ENCODE data around the gene CD82.
A peak's percentile ranks its signal among the peaks of the same experiment; 100 is the strongest.

The CD82 gene

DNA sequence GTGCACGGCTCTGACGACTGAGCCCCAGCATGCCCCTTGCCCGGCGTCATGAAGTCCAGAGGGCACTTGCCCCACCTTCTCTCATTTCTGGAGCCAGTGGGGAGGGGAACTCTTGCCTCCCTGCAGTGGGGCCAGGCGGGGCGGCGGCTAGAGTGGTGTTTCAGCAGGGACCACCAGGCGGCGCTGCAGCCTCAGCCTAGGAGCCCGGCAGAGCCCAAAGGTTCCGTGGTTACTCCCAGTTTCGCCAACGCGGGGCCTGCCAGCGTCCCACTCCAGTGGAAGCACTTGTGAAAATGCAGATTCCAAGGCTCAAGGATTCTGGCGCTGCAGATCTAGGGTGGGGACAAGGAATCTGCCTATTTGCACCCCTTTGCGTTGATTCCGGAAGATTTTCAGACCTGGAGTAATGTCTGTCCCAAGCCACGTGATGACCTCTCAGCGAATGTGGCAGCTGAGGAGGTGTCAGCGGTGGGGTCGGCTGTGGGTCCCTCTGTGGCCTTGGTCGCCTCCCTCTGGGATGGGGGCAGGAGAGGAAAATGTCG is 55.7 kb downstream of the CD82 start:
- CTCF ChIA-PET: interaction anchor here (0.6 to 19.4 kb wide), 23 partner anchors 8 to 306 kb away, joined by 3 to 421 read pairs (median 4); partner anchors contain the start of gene CD82
- POLR2A ChIA-PET: no interaction called here
- TF ChIP-seq, protein P1, sequence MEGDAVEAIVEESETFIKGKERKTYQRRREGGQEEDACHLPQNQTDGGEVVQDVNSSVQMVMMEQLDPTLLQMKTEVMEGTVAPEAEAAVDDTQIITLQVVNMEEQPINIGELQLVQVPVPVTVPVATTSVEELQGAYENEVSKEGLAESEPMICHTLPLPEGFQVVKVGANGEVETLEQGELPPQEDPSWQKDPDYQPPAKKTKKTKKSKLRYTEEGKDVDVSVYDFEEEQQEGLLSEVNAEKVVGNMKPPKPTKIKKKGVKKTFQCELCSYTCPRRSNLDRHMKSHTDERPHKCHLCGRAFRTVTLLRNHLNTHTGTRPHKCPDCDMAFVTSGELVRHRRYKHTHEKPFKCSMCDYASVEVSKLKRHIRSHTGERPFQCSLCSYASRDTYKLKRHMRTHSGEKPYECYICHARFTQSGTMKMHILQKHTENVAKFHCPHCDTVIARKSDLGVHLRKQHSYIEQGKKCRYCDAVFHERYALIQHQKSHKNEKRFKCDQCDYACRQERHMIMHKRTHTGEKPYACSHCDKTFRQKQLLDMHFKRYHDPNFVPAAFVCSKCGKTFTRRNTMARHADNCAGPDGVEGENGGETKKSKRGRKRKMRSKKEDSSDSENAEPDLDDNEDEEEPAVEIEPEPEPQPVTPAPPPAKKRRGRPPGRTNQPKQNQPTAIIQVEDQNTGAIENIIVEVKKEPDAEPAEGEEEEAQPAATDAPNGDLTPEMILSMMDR (IDR thresholded peaks at IDR 0.05; ENCODE audit: control extremely low read depth, extremely low read depth, low read depth, missing control alignments): peak; percentile 89
- peak; percentile 74 for DNase-seq (ENCODE audit: extremely low spot score)

DNA sequence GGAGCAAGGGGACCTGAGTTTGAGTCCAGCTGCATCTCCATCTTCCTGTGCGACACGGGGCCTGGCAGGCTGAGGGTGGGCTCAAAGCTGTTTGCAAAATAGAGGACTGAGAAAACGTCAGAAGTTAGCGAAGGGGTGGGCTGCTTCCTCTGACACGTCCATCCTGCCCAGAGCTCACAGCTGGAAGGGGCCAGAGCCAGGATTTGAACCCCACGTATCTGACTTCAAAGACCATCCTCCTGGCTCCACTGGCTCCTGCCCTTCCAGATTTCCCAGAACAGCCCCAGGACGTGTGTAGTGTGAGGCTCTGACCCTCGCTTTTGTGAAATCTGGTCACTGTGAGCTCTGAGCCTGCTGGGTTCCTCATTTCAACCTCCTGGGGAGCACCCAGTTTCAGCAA is 56.3 kb downstream of the CD82 start:
- no peak for DNase-seq (ENCODE audit: extremely low spot score)
- CTCF ChIA-PET: interaction anchor here (0.7 to 19.4 kb wide), 20 partner anchors 8 to 289 kb away, joined by 3 to 421 read pairs (median 4); partner anchors contain the start of gene CD82
- TF ChIP-seq, protein P1 (IDR thresholded peaks at IDR 0.05; ENCODE audit: control extremely low read depth, extremely low read depth, low read depth, missing control alignments): no peak
- POLR2A ChIA-PET: no interaction called here

DNA sequence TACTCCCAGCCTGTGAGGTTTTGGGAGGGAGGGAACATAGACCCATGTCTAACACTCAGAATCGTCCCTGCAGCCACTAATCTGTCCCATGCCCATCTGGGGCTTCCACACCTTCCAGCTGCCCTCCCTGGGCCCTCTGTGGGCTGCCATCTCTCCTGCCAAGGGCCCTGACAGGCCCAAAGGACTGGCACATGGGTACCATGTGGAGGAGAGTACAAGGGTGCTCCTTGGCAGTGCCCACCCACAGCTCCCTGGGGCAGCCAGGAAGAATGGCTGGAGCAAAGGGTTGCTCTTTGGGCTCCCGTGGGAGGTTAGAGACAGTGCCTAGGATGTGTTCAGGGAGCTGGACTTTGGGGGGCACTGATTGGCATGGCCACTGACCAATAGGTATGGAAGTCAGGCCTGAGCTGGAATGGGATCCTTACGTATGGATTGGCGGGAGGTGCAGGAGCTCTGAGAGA is 56.8 kb downstream of the CD82 start:
- peak; percentile 15 for DNase-seq (ENCODE audit: extremely low spot score)
- TF ChIP-seq, protein P1 (IDR thresholded peaks at IDR 0.05; ENCODE audit: control extremely low read depth, extremely low read depth, low read depth, missing control alignments): no peak
- POLR2A ChIA-PET: no interaction called here
- CTCF ChIA-PET: interaction anchor here (0.7 to 19.4 kb wide), 17 partner anchors 10 to 306 kb away, joined by 3 to 421 read pairs (median 4); partner anchors contain the start of gene CD82

DNA sequence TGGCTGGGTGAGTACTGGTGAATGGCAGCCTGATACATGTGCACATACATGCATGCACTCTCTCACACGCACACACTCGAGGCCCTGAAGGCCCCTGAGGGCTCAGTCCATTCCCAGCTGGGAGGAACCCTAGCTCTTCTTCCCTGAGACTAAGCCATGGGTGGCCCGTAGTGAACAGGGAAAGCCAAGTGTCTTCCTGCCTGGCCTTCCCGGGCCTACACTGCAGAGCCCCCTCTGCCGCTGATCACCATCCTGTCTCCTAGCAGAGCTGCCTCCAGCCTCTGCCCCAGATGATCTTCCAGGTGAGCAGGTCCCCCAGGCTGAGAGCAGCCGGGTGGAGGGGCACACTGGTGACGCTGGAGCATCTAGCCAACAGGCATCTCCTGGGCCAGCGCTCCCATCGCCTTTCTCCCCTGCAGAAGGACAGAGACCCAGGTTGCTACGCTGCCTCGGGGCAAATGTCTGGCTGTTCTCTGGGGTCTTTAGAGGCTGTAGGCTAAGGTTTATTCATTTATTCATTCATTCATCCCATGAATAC is 57.3 kb downstream of the CD82 start:
- ChIA-PET POLR2A (no interaction called here), CTCF (interaction anchor here (0.8 to 19.4 kb wide), 10 partner anchors 9 to 305 kb away, joined by 3 to 421 read pairs (median 8); partner anchors contain the start of gene CD82)
- peak; percentile 8 for DNase-seq (ENCODE audit: extremely low spot score)
- TF ChIP-seq, protein P1 (IDR thresholded peaks at IDR 0.05; ENCODE audit: control extremely low read depth, extremely low read depth, low read depth, missing control alignments): no peak

DNA sequence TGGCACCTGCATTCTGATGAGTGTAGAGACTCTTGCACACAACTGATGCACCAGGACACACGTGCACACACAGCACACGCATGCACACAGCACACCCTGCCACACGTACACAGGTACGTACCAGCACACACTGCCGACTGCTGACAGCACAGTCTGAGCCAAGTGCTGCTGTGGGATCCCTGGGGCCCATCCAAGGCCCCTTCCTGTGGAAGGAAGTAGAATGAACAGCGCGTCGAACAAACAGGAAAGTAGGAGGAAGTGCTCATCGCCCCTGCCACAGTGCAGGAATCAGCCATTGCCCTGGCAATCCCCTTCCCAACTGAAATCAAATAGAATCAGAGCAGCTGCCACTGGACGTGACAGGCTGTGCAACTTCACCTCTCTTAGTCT is 57.9 kb downstream of the CD82 start:
- TF ChIP-seq, protein P1 (IDR thresholded peaks at IDR 0.05; ENCODE audit: control extremely low read depth, extremely low read depth, low read depth, missing control alignments): no peak
- ChIA-PET POLR2A (no interaction called here), CTCF (interaction anchor here (1.2 to 19.4 kb wide), 5 partner anchors 9 to 305 kb away, joined by 3 to 421 read pairs (median 8); partner anchors contain the start of gene CD82)
- DNase-seq (ENCODE audit: extremely low spot score): peak; percentile 12

DNA sequence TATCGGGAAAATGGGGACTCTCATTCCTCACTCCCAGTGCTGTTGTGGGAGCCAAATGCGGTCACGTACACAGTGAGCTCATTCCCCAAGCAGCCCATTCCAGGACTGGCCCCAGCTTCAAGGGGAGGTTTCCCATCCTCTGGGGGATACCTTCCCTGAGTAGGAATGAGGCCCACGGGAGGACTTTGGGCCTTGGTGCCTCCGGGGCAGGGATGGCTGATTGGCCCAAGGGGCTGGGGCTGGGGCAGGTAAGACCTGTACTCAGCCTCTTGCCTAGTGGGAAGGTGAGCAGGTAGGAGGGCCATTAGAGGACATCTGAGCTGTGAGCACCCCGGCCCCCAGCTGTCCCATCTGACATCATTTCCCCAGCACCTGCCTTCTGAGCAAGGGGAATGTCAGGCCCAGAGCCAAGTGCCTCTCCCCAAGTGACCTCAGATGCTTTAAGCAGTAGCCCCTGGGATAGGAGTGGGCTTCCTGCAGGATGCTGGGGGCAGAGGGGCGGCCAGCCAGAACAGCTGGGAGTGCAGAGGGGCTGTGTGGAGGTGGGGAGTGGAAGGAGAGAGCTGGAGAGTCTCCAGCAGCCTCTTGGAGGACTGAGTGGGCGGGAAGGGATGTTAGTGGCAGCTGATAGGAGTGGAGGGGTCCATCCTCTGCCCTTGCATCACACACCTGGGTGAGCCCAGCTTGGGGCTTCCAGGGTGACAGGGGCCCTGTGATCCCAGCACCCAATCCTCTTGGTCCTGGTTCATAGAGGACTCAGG is 58.4 kb downstream of the CD82 start:
- POLR2A ChIA-PET: no interaction called here
- CTCF ChIA-PET: interaction anchor here (0.9 to 19.4 kb wide), 6 partner anchors 8 to 288 kb away, joined by 3 to 421 read pairs (median 7); partner anchors contain the start of gene CD82
- peak; percentile 19 for DNase-seq (ENCODE audit: extremely low spot score)
- TF ChIP-seq, protein P1 (IDR thresholded peaks at IDR 0.05; ENCODE audit: control extremely low read depth, extremely low read depth, low read depth, missing control alignments): no peak

Measured in GM10248 (cell line).